WTC11 (cell line): ENCODE results near the gene COL2A1. TPM values are rescaled to one million over a fixed set of nuclear protein-coding genes. Genes with fewer than 3 reads are reported as not detected.

Experiments
- ATAC-seq: fragments of 200-7000 bp; cut with Tn5 transposase; 2 replicates; pipeline ENCODE4 v1.10.0; 2021; ENCODE audit warnings: mild to moderate bottlenecking, moderate library complexity
- CTCF ChIA-PET: fragments of 300-600 bp; sonication (Branson Sonifier 250); formaldehyde crosslinking; loops from one replicate; lab custom pipeline; 2021; ENCODE audit warnings: antibody characterized with exemption; lab: Charles Lee
- POLR2A ChIA-PET: fragments of 350-600 bp; sonication (Branson Sonifier 250); formaldehyde crosslinking; loops from one replicate; lab custom pipeline; 2021; ENCODE audit warnings: antibody characterized with exemption; lab: Charles Lee
- DNase-seq: peaks from one replicate; pipeline ENCODE4 v3.0.0; 2021; ENCODE audit warnings: low spot score
- H3K27ac Mint-ChIP-seq: 2 replicates; pipeline ENCODE4 v1.8.0; 2021; ENCODE audit warnings: mixed read lengths
- H3K27me3 Mint-ChIP-seq: 2 replicates; pipeline ENCODE4 v1.8.0; 2021; ENCODE audit warnings: low read depth, mild to moderate bottlenecking, moderate library complexity, mixed read lengths
- H3K36me3 Mint-ChIP-seq: 2 replicates; pipeline ENCODE4 v1.8.0; 2021; ENCODE audit warnings: mixed read lengths
- H3K4me1 Mint-ChIP-seq: 2 replicates; pipeline ENCODE4 v1.8.0; 2022; ENCODE audit warnings: mixed read lengths
- H3K4me3 Mint-ChIP-seq: 2 replicates; pipeline ENCODE4 v1.8.0; 2021; ENCODE audit warnings: mild to moderate bottlenecking, moderate library complexity, mixed read lengths
- H3K9me3 Mint-ChIP-seq: 2 replicates; pipeline ENCODE4 v1.8.0; 2021; ENCODE audit warnings: mixed read lengths
- AFF4 ChIP-seq: sonication (generic); formaldehyde crosslinking; IDR thresholded peaks from 2 replicates; pipeline ENCODE4 v1.8.1; 2023; ENCODE audit warnings: mild to moderate bottlenecking, missing genetic modification reagents, borderline replicate concordance
- ATF1 ChIP-seq: sonication (generic); formaldehyde crosslinking; IDR thresholded peaks from 2 replicates; pipeline ENCODE4 v1.8.1; 2023; ENCODE audit warnings: mild to moderate bottlenecking, moderate library complexity, missing genetic modification reagents
- FOXK1 ChIP-seq: sonication (generic); formaldehyde crosslinking; IDR thresholded peaks from 2 replicates; pipeline ENCODE4 v1.8.0; 2022; ENCODE audit warnings: mild to moderate bottlenecking, moderate library complexity, missing genetic modification reagents
- IRF2 ChIP-seq: sonication (generic); formaldehyde crosslinking; IDR thresholded peaks from 2 replicates; pipeline ENCODE4 v1.8.0; 2022; ENCODE audit warnings: low read depth, missing genetic modification reagents, borderline replicate concordance
- JUN ChIP-seq: sonication (generic); formaldehyde crosslinking; IDR thresholded peaks from 2 replicates; pipeline ENCODE4 v1.8.0; 2023; ENCODE audit warnings: mild to moderate bottlenecking, missing genetic modification reagents
- KAT7 ChIP-seq: sonication (generic); formaldehyde crosslinking; IDR thresholded peaks from 2 replicates; pipeline ENCODE4 v1.8.1; 2023; ENCODE audit warnings: missing genetic modification reagents, mild to moderate bottlenecking, borderline replicate concordance
- MAX ChIP-seq: sonication (generic); formaldehyde crosslinking; IDR thresholded peaks from 2 replicates; pipeline ENCODE4 v1.8.0; 2022; ENCODE audit warnings: mild to moderate bottlenecking, missing genetic modification reagents
- NFATC4 ChIP-seq: fragments of 250-450 bp; sonication (Bioruptor Pico); IDR thresholded peaks from 2 replicates; pipeline ENCODE4 v1.9.0; 2021; ENCODE audit warnings: mild to moderate bottlenecking
- TCF7 ChIP-seq: sonication (generic); formaldehyde crosslinking; IDR thresholded peaks from 2 replicates; pipeline ENCODE4 v1.8.0; 2022; ENCODE audit warnings: mild to moderate bottlenecking, low read depth, missing genetic modification reagents, moderate library complexity
- TEAD4 ChIP-seq: sonication (generic); formaldehyde crosslinking; IDR thresholded peaks from 2 replicates; pipeline ENCODE4 v1.8.0; 2022; ENCODE audit warnings: mild to moderate bottlenecking, missing genetic modification reagents
- ZBTB21 ChIP-seq: sonication (generic); formaldehyde crosslinking; IDR thresholded peaks from 2 replicates; pipeline ENCODE4 v1.8.1; 2023; ENCODE audit warnings: mild to moderate bottlenecking, missing genetic modification reagents, borderline replicate concordance
- ZBTB43 ChIP-seq: sonication (generic); formaldehyde crosslinking; IDR thresholded peaks from 2 replicates; pipeline ENCODE4 v1.8.1; 2023; ENCODE audit warnings: mild to moderate bottlenecking, missing genetic modification reagents
- ZNF396 ChIP-seq: fragments of 250-450 bp; sonication (Bioruptor Pico); IDR thresholded peaks from 2 replicates; pipeline ENCODE4 v1.8.0; 2021; ENCODE audit warnings: mild to moderate bottlenecking, moderate library complexity, borderline replicate concordance
- total RNA-seq: library from RNA; stranded (reverse); gene quantifications from 3 replicates; pipeline ENCODE4 v1.2.3, GENCODE V29; 2021
- TF ChIP-seq, protein P1 (sequence below): sonication (generic); formaldehyde crosslinking; IDR thresholded peaks from 2 replicates; pipeline ENCODE4 v1.8.0; 2023; ENCODE audit warnings: missing genetic modification reagents, mild to moderate bottlenecking, borderline replicate concordance
- TF ChIP-seq, protein P2 (sequence below): fragments of 250-450 bp; sonication (Bioruptor Pico); IDR thresholded peaks from 2 replicates; pipeline ENCODE4 v1.9.0; 2021; ENCODE audit warnings: mild to moderate bottlenecking
- TF ChIP-seq, protein P3 (sequence below): sonication (generic); formaldehyde crosslinking; IDR thresholded peaks from 2 replicates; pipeline ENCODE4 v1.8.1; 2023; ENCODE audit warnings: mild to moderate bottlenecking, missing genetic modification reagents, moderate library complexity
- TF ChIP-seq, protein P4 (sequence below): sonication (generic); formaldehyde crosslinking; conservative IDR thresholded peaks from 2 replicates; pipeline ENCODE4 v1.8.1; 2022; ENCODE audit warnings: mild to moderate bottlenecking, missing genetic modification reagents
- TF ChIP-seq, protein P5 (sequence below): sonication (generic); formaldehyde crosslinking; IDR thresholded peaks from 2 replicates; pipeline ENCODE4 v1.8.1; 2022; ENCODE audit warnings: mild to moderate bottlenecking, moderate library complexity, missing genetic modification reagents

The COL2A1 gene
- total RNA-seq, 1 experiment from 2014 or later: 20.9 TPM

DNA sequence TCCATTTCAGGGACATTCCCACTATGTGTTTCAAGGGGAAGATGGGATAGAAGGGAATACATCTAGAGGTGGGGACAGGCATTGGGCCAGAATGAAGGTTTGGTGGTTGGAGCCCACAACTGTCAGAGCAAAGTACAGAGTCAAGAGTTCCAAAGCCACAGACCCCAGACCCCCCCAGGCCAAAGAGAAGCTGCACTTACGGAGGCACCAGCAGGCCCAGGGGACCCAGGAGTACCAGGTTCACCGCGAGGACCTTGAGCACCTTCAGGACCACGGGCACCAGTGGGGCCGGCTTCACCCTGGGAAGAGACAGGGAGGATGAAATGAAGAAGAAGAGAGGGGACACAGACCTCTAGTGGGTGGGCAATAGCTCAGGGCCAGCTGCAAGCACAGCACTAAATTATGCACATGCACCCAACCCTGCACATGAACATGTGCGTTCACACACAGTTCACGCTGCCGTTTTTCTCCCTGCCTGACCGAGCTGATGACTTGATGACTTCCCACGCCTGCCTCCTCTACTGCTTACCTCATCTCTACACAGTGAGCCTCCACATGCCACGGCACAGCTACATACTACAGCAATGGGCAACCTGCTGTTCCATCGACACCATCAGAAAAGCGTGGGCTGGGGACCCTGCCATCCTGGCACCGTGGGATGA is 16.7 kb downstream of the COL2A1 start (continued):
- TF ChIP-seq FOXK1: no peak
- TF ChIP-seq, protein P1, sequence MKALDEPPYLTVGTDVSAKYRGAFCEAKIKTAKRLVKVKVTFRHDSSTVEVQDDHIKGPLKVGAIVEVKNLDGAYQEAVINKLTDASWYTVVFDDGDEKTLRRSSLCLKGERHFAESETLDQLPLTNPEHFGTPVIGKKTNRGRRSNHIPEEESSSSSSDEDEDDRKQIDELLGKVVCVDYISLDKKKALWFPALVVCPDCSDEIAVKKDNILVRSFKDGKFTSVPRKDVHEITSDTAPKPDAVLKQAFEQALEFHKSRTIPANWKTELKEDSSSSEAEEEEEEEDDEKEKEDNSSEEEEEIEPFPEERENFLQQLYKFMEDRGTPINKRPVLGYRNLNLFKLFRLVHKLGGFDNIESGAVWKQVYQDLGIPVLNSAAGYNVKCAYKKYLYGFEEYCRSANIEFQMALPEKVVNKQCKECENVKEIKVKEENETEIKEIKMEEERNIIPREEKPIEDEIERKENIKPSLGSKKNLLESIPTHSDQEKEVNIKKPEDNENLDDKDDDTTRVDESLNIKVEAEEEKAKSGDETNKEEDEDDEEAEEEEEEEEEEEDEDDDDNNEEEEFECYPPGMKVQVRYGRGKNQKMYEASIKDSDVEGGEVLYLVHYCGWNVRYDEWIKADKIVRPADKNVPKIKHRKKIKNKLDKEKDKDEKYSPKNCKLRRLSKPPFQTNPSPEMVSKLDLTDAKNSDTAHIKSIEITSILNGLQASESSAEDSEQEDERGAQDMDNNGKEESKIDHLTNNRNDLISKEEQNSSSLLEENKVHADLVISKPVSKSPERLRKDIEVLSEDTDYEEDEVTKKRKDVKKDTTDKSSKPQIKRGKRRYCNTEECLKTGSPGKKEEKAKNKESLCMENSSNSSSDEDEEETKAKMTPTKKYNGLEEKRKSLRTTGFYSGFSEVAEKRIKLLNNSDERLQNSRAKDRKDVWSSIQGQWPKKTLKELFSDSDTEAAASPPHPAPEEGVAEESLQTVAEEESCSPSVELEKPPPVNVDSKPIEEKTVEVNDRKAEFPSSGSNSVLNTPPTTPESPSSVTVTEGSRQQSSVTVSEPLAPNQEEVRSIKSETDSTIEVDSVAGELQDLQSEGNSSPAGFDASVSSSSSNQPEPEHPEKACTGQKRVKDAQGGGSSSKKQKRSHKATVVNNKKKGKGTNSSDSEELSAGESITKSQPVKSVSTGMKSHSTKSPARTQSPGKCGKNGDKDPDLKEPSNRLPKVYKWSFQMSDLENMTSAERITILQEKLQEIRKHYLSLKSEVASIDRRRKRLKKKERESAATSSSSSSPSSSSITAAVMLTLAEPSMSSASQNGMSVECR (CRISPR knock-in tag): no peak

DNA sequence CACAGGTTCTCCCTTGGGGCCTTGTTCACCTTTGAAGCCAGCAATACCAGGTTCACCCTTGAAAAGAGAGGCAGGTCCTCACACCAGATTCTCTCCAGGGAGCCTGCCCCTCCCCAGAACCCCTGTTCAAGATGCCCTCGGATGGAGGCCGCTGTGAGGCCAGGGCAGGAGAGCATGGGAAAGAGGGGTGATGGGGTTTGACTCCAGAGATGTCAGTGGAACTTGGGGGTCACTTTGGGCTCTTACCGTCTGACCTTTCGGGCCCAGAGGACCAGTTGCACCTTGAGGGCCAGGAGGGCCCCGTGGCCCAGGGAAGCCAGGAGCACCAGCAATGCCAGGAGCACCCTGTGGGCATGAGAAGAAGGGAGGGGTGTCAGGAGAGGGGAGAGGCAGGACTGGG is 17.4 kb downstream of the COL2A1 start:
- ChIA-PET POLR2A (no interaction called here), CTCF (no interaction called here)
- peaks cover 26% of the 10 kb centered on the region for H3K27me3 Mint-ChIP-seq
- H3K9me3 Mint-ChIP-seq: no peaks in the 10 kb centered on the region
- no peak overlapping the region for H3K27ac Mint-ChIP-seq
- peaks cover 11% of the 10 kb centered on the region for H3K4me1 Mint-ChIP-seq
- no peaks in the 10 kb centered on the region for H3K36me3 Mint-ChIP-seq
- DNase-seq: no peak
- no peak for ATAC-seq
- no peak overlapping the region for H3K4me3 Mint-ChIP-seq
- TF ChIP-seq KAT7 (CRISPR knock-in tag) (no peak), ZBTB21 (CRISPR knock-in tag) (no peak), IRF2 (no peak), JUN (no peak), ZBTB43 (CRISPR knock-in tag) (no peak), ZNF396 (CRISPR knock-in tag) (no peak), AFF4 (CRISPR knock-in tag) (no peak), MAX (CRISPR knock-in tag) (no peak), ATF1 (CRISPR knock-in tag) (no peak), TCF7 (no peak), NFATC4 (CRISPR knock-in tag) (no peak), TEAD4 (CRISPR knock-in tag) (no peak)
- TF ChIP-seq, protein P2, sequence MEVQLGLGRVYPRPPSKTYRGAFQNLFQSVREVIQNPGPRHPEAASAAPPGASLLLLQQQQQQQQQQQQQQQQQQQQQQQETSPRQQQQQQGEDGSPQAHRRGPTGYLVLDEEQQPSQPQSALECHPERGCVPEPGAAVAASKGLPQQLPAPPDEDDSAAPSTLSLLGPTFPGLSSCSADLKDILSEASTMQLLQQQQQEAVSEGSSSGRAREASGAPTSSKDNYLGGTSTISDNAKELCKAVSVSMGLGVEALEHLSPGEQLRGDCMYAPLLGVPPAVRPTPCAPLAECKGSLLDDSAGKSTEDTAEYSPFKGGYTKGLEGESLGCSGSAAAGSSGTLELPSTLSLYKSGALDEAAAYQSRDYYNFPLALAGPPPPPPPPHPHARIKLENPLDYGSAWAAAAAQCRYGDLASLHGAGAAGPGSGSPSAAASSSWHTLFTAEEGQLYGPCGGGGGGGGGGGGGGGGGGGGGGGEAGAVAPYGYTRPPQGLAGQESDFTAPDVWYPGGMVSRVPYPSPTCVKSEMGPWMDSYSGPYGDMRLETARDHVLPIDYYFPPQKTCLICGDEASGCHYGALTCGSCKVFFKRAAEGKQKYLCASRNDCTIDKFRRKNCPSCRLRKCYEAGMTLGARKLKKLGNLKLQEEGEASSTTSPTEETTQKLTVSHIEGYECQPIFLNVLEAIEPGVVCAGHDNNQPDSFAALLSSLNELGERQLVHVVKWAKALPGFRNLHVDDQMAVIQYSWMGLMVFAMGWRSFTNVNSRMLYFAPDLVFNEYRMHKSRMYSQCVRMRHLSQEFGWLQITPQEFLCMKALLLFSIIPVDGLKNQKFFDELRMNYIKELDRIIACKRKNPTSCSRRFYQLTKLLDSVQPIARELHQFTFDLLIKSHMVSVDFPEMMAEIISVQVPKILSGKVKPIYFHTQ (CRISPR knock-in tag): no peak
- TF ChIP-seq, protein P3, sequence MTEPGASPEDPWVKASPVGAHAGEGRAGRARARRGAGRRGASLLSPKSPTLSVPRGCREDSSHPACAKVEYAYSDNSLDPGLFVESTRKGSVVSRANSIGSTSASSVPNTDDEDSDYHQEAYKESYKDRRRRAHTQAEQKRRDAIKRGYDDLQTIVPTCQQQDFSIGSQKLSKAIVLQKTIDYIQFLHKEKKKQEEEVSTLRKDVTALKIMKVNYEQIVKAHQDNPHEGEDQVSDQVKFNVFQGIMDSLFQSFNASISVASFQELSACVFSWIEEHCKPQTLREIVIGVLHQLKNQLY (CRISPR knock-in tag): no peak
- TF ChIP-seq, protein P4, sequence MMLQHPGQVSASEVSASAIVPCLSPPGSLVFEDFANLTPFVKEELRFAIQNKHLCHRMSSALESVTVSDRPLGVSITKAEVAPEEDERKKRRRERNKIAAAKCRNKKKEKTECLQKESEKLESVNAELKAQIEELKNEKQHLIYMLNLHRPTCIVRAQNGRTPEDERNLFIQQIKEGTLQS (CRISPR knock-in tag): no peak
- TF ChIP-seq, protein P5, sequence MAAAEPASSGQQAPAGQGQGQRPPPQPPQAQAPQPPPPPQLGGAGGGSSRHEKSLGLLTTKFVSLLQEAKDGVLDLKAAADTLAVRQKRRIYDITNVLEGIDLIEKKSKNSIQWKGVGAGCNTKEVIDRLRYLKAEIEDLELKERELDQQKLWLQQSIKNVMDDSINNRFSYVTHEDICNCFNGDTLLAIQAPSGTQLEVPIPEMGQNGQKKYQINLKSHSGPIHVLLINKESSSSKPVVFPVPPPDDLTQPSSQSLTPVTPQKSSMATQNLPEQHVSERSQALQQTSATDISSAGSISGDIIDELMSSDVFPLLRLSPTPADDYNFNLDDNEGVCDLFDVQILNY (CRISPR knock-in tag): no peak
